ENCODE results near the gene CAPZA1. TPM values are rescaled to one million over a fixed set of nuclear protein-coding genes. Genes with fewer than 3 reads are reported as not detected.

CAPZA1 gene
- total and polyA plus RNA-seq, 2 of the 8 experiments (the other 6 are each of a cell fraction or from before 2014, with no cell fraction given): 48.9 to 107 TPM

GRCh38 chr1:112672842-112673241 is 53.2 kb downstream of the CAPZA1 start (continued):
- TF ChIP-seq CHD7 (IDR thresholded peaks at IDR 0.05; ENCODE audit: insufficient replicate concordance, low read length): no peak
- no peak for TF ChIP-seq RBBP5 (IDR thresholded peaks at IDR 0.05; ENCODE audit: borderline replicate concordance, low read depth, low read length)
- TF ChIP-seq RXRA (IDR thresholded peaks at IDR 0.05; ENCODE audit: insufficient read depth, low read depth, low read length): no peak
